Calu3 (cell line): Measurements from ENCODE around the gene ZNF77. TPM values are rescaled to one million over a fixed set of nuclear protein-coding genes. Genes with fewer than 3 reads are reported as not detected.

ENCODE experiments used
- BruUV-seq: library from RNA; stranded (reverse); fragments of 400-500 nt; replicated peaks from 2 replicates; lab custom pipeline; 2021; lab: Mats Ljungman, UMichigan
- CTCF ChIA-PET: fragments of 300-600 bp; sonication (Branson Sonifier 250); formaldehyde crosslinking; loops from one replicate; lab custom pipeline; 2022; ENCODE audit warnings: antibody characterized with exemption; lab: Charles Lee
- DNase-seq: peaks from one replicate; pipeline ENCODE4 v3.0.0; 2022
- H3K27ac Mint-ChIP-seq: one replicate; pipeline ENCODE4 v1.8.0; 2022; ENCODE audit warnings: mixed read lengths; ENCODE audit not compliant: unreplicated experiment
- H3K27me3 Mint-ChIP-seq: one replicate; pipeline ENCODE4 v1.8.0; 2022; ENCODE audit warnings: mixed read lengths; ENCODE audit not compliant: unreplicated experiment
- H3K36me3 Mint-ChIP-seq: one replicate; pipeline ENCODE4 v1.8.0; 2022; ENCODE audit warnings: mild to moderate bottlenecking, moderate library complexity, mixed read lengths; ENCODE audit not compliant: insufficient read depth, unreplicated experiment
- H3K4me1 Mint-ChIP-seq: one replicate; pipeline ENCODE4 v1.8.0; 2022; ENCODE audit warnings: mild to moderate bottlenecking, low read depth, mixed read lengths; ENCODE audit not compliant: unreplicated experiment
- H3K4me3 Mint-ChIP-seq: one replicate; pipeline ENCODE4 v1.8.0; 2022; ENCODE audit warnings: mild to moderate bottlenecking, low read depth, moderate library complexity, mixed read lengths; ENCODE audit not compliant: unreplicated experiment
- H3K9me3 Mint-ChIP-seq: one replicate; pipeline ENCODE4 v1.8.0; 2022; ENCODE audit warnings: low read depth, mixed read lengths; ENCODE audit not compliant: unreplicated experiment
- CTCF ChIP-seq: fragments of 200-600 bp; IDR thresholded peaks from one replicate; pipeline ENCODE4 v1.8.0; 2022; ENCODE audit warnings: antibody characterized with exemption; ENCODE audit not compliant: unreplicated experiment
- intact Hi-C: fragments of 100-400 bp; cut with micrococcal nuclease; formaldehyde crosslinking; loops from one replicate; pipeline ENCODE4 v1.10.0; 2022; ENCODE audit not compliant: unreplicated experiment
- total RNA-seq: library from RNA; stranded (reverse); gene quantifications from 2 replicates; pipeline ENCODE4 v1.2.3, GENCODE V29; 2022

Gene ZNF77
- total RNA-seq, 1 experiment from 2014 or later, result 5.0 TPM

GRCh38 chr19:2963122-2963521 lies 18.4 kb upstream of the ZNF77 start:
- CTCF ChIA-PET, result interaction anchor here (0.7 to 1.1 kb wide), 3 partner anchors 12 to 167 kb away, joined by 3 to 6 read pairs (median 5); no protein-coding TSS in a partner anchor
- BruUV-seq, result no TSS peak
- no peak for DNase-seq
- intact Hi-C loops, result no loop called here
- H3K9me3 Mint-ChIP-seq, result no peaks in the 10 kb centered on the region
- no peak overlapping the region for H3K27ac Mint-ChIP-seq
- H3K4me3 Mint-ChIP-seq, result no peak overlapping the region
- TF ChIP-seq CTCF, result no peak
- H3K27me3 Mint-ChIP-seq, result no peaks in the 10 kb centered on the region
- no peaks in the 10 kb centered on the region for H3K4me1 Mint-ChIP-seq
- no peaks in the 10 kb centered on the region for H3K36me3 Mint-ChIP-seq

- Mint-ChIP-seq H3K4me1 (no peaks in the 10 kb centered on the region), H3K27ac (no peak overlapping the region), H3K36me3 (no peaks in the 10 kb centered on the region), H3K27me3 (no peaks in the 10 kb centered on the region), H3K4me3 (no peak overlapping the region), H3K9me3 (no peaks in the 10 kb centered on the region)
- TF ChIP-seq CTCF, result peak; percentile 48
- CTCF ChIA-PET, result interaction anchor here (0.7 to 1.1 kb wide), 3 partner anchors 146 to 322 kb away, joined by 4 to 5 read pairs (median 4); no protein-coding TSS in a partner anchor
- intact Hi-C loops, result no loop called here
- no TSS peak for BruUV-seq
- peak; percentile 59 for DNase-seq
These were observed 17.4 kb upstream of the ZNF77 start for GRCh38 chr19:2962018-2962670.

- Mint-ChIP-seq H3K36me3 (no peaks in the 10 kb centered on the region), H3K27me3 (no peaks in the 10 kb centered on the region), H3K27ac (no peak overlapping the region), H3K9me3 (no peaks in the 10 kb centered on the region), H3K4me1 (no peaks in the 10 kb centered on the region), H3K4me3 (no peak overlapping the region)
- intact Hi-C loops, result no loop called here
- no TSS peak for BruUV-seq
- CTCF ChIA-PET, result no interaction called here
- TF ChIP-seq CTCF, result no peak
- DNase-seq, result no peak
These were observed 15.3 kb upstream of the ZNF77 start for GRCh38 chr19:2960120-2960519.

- peaks cover 8% of the 10 kb centered on the region for H3K36me3 Mint-ChIP-seq
- no TSS peak for BruUV-seq
- CTCF ChIA-PET, result no interaction called here
- no peaks in the 10 kb centered on the region for H3K4me1 Mint-ChIP-seq
- no peak for TF ChIP-seq CTCF
- H3K4me3 Mint-ChIP-seq, result no peak overlapping the region
- intact Hi-C loops, result no loop called here
- DNase-seq, result no peak
- H3K27me3 Mint-ChIP-seq, result no peaks in the 10 kb centered on the region
- no peaks in the 10 kb centered on the region for H3K9me3 Mint-ChIP-seq
- no peak overlapping the region for H3K27ac Mint-ChIP-seq
These were observed 12.4 kb upstream of the ZNF77 start for GRCh38 chr19:2957160-2957559.
